ENCODE results near the gene HES3.
A peak's percentile ranks its signal among the peaks of the same experiment; 100 is the strongest.

The HES3 gene

GRCh38 chr1:6243053-6243834 lies 735 bp upstream of the HES3 start:
- Histone ChIP-seq H3K27ac (no peak overlapping the region), H3K4me3 (no peak overlapping the region)
- no peak for TF ChIP-seq CTCF (IDR thresholded peaks at IDR 0.05)
- DNase-seq (ENCODE audit: low spot score) = no peak

- no peak for DNase-seq (ENCODE audit: low spot score)
- H3K4me3 ChIP-seq = peak overlapping the region; percentile 24
- no peak for TF ChIP-seq CTCF (IDR thresholded peaks at IDR 0.05)
- no peak overlapping the region for H3K27ac ChIP-seq
Observed at GRCh38 chr1:6244401-6245049, 546 bp downstream of the HES3 start.

GRCh38 chr1:6245086-6245868 lies 1.3 kb downstream of the HES3 start:
- Histone ChIP-seq H3K4me3 (peak overlapping the region; percentile 24), H3K27ac (no peak overlapping the region)
- no peak for DNase-seq (ENCODE audit: low spot score)
- TF ChIP-seq CTCF (IDR thresholded peaks at IDR 0.05) = peak; percentile 63

- no peak overlapping the region for H3K4me3 ChIP-seq
- no peak for TF ChIP-seq CTCF (IDR thresholded peaks at IDR 0.05)
- no peak for DNase-seq (ENCODE audit: low spot score)
- H3K27ac ChIP-seq = no peak overlapping the region
Observed at GRCh38 chr1:6245869-6246496, 2.0 kb downstream of the HES3 start.

- H3K4me3 ChIP-seq = no peak overlapping the region
- peak; percentile 84 for DNase-seq (ENCODE audit: low spot score)
- H3K27ac ChIP-seq = no peak overlapping the region
- TF ChIP-seq CTCF (IDR thresholded peaks at IDR 0.05) = peak; percentile 94
Observed at GRCh38 chr1:6246497-6247467, 2.8 kb downstream of the HES3 start.

- Histone ChIP-seq H3K4me3 (no peak overlapping the region), H3K27ac (no peak overlapping the region)
- TF ChIP-seq CTCF (IDR thresholded peaks at IDR 0.05) = no peak
- DNase-seq (ENCODE audit: low spot score) = no peak
Observed at GRCh38 chr1:6247651-6248050, 3.7 kb downstream of the HES3 start.
